ENCODE results near the gene ZXDC.
A peak's percentile ranks its signal among the peaks of the same experiment; 100 is the strongest.

ZXDC gene

DNA sequence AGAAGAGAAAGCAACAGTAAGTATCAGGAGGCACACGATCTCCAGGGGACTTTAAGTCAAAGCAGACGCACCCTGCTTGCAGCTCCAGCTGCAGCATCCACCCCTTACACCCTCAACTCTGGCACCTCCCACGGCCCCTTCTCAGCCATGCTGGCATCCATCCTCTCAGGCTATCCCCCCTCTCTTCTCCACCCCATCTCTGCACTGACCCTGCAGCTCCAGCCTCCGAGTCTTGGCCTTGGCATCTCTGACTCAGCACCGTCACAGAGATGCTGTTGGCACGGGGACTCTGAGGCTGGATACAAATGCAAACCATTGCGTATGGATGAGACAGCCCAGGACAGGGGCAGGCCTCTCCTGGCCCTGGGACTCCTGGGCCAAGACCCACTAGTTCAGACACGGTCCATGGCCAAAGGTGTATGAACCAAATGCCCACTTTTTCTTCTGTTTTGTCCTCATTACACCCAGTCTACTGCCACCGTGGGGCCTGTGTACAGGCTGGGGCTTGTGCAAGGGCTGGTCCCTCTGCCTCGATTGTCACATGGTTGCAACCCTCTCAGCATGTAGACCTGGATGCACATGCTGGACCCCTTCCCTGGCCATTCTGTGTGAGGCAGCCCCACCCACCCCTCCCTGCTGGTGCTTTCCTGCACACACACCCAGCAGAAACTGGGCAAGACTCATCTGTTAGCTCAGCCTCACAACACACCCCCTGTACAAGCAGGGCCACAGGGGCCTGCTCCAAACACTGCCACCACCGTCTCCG, 18.7 kb upstream of the ZXDC start:
- TF ChIP-seq POLR2AphosphoS5 (IDR thresholded peaks at IDR 0.05; ENCODE audit: low read depth) (no peak), SPI1 (IDR thresholded peaks at IDR 0.05; ENCODE audit: borderline replicate concordance, low read depth) (no peak), GABPA (IDR thresholded peaks at IDR 0.05; ENCODE audit: low read depth) (no peak)
- TF ChIP-seq, protein P1, sequence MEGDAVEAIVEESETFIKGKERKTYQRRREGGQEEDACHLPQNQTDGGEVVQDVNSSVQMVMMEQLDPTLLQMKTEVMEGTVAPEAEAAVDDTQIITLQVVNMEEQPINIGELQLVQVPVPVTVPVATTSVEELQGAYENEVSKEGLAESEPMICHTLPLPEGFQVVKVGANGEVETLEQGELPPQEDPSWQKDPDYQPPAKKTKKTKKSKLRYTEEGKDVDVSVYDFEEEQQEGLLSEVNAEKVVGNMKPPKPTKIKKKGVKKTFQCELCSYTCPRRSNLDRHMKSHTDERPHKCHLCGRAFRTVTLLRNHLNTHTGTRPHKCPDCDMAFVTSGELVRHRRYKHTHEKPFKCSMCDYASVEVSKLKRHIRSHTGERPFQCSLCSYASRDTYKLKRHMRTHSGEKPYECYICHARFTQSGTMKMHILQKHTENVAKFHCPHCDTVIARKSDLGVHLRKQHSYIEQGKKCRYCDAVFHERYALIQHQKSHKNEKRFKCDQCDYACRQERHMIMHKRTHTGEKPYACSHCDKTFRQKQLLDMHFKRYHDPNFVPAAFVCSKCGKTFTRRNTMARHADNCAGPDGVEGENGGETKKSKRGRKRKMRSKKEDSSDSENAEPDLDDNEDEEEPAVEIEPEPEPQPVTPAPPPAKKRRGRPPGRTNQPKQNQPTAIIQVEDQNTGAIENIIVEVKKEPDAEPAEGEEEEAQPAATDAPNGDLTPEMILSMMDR (IDR thresholded peaks at IDR 0.05; ENCODE audit: insufficient read depth, low read length), result no peak
- TF ChIP-seq, protein P2, sequence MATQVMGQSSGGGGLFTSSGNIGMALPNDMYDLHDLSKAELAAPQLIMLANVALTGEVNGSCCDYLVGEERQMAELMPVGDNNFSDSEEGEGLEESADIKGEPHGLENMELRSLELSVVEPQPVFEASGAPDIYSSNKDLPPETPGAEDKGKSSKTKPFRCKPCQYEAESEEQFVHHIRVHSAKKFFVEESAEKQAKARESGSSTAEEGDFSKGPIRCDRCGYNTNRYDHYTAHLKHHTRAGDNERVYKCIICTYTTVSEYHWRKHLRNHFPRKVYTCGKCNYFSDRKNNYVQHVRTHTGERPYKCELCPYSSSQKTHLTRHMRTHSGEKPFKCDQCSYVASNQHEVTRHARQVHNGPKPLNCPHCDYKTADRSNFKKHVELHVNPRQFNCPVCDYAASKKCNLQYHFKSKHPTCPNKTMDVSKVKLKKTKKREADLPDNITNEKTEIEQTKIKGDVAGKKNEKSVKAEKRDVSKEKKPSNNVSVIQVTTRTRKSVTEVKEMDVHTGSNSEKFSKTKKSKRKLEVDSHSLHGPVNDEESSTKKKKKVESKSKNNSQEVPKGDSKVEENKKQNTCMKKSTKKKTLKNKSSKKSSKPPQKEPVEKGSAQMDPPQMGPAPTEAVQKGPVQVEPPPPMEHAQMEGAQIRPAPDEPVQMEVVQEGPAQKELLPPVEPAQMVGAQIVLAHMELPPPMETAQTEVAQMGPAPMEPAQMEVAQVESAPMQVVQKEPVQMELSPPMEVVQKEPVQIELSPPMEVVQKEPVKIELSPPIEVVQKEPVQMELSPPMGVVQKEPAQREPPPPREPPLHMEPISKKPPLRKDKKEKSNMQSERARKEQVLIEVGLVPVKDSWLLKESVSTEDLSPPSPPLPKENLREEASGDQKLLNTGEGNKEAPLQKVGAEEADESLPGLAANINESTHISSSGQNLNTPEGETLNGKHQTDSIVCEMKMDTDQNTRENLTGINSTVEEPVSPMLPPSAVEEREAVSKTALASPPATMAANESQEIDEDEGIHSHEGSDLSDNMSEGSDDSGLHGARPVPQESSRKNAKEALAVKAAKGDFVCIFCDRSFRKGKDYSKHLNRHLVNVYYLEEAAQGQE (IDR thresholded peaks at IDR 0.05; ENCODE audit: insufficient replicate concordance, low read depth), result no peak
- Histone ChIP-seq H3K27me3 (ENCODE audit: insufficient read depth, poor library complexity, severe bottlenecking) (no peaks in the 10 kb centered on the region), H3K4me3 (replicated peaks; ENCODE audit: insufficient read depth, low read length) (no peak overlapping the region), H3K27ac (replicated peaks) (no peak overlapping the region)
- DNase-seq (ENCODE audit: low read depth in 1 of 2, low spot score in 1 of 2), result no peak

DNA sequence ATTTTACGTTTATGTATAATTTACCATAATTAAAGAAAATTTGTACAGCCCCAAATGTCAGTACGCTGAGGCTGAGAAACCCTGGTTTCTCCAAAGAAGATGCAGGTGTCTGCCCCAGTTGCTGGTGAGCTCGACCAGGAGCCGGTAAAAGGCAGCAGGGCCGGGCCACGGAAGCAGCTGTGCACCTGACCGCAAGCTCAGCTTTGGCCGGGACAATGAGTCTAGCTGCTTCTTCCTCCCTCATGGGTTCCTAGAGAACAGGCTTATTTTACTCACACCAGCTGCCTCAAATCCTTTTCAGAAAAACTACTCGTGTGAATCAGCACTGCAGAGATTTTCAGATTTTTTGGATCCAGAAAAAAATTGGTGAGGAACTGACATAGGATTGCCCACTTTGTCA, 18.0 kb upstream of the ZXDC start:
- Histone ChIP-seq H3K4me3 (replicated peaks; ENCODE audit: insufficient read depth, low read length) (no peak overlapping the region), H3K27me3 (ENCODE audit: insufficient read depth, poor library complexity, severe bottlenecking) (no peaks in the 10 kb centered on the region), H3K27ac (replicated peaks) (no peak overlapping the region)
- DNase-seq (ENCODE audit: low read depth in 1 of 2, low spot score in 1 of 2), result peak in 1 of 2 experiments; percentile 69
- TF ChIP-seq POLR2AphosphoS5 (IDR thresholded peaks at IDR 0.05; ENCODE audit: low read depth) (peak; percentile 75), SPI1 (IDR thresholded peaks at IDR 0.05; ENCODE audit: borderline replicate concordance, low read depth) (peak; percentile 14; the same call in 1 of the 2 replicates)
- TF ChIP-seq, protein P1 (IDR thresholded peaks at IDR 0.05; ENCODE audit: insufficient read depth, low read length), result no peak

DNA sequence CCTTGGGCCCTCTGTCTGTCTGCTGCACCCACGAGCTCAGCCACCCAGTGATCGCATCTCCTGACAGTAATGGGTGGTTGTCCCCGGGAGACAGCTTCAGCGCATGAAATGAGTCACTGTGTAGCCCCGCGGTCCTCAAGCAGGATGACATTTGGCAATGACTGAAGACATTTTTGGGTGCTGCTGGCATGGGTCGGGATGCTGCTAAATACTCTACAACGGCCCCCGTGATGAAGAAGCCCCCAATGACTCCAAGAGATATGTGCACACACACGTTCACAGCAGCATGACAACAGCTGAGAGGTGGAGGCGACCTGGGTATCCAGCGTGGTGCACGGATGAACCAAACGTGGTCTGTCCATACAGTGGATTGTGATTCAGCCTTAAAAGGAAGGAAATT, 17.4 kb upstream of the ZXDC start:
- H3K4me3 ChIP-seq (replicated peaks; ENCODE audit: insufficient read depth, low read length), result no peak overlapping the region
- TF ChIP-seq SPI1 (IDR thresholded peaks at IDR 0.05; ENCODE audit: borderline replicate concordance, low read depth) (no peak), POLR2AphosphoS5 (IDR thresholded peaks at IDR 0.05; ENCODE audit: low read depth) (no peak), GABPA (IDR thresholded peaks at IDR 0.05; ENCODE audit: low read depth) (no peak)
- TF ChIP-seq, protein P2 (IDR thresholded peaks at IDR 0.05; ENCODE audit: insufficient replicate concordance, low read depth), result no peak
- TF ChIP-seq, protein P1 (IDR thresholded peaks at IDR 0.05; ENCODE audit: insufficient read depth, low read length), result no peak
- no peak for DNase-seq (ENCODE audit: low read depth in 1 of 2, low spot score in 1 of 2)
- H3K27ac ChIP-seq (replicated peaks), result no peak overlapping the region
- H3K27me3 ChIP-seq (ENCODE audit: insufficient read depth, poor library complexity, severe bottlenecking), result no peaks in the 10 kb centered on the region
